Activated CD8-positive, alpha-beta memory T cell treated with anti-CD3 and anti-CD28 coated beads for 1 hour (primary cell): ENCODE results near the gene FBXO34.

Experiments used
- DNase-seq, 2 donors: peaks; one replicate each; pipeline ENCODE4 v3.0.0-alpha.2; 2020; ENCODE audit warnings: low read depth in 1 of 2; ENCODE audit errors: extremely low read depth in 1 of 2

The FBXO34 gene

DNA sequence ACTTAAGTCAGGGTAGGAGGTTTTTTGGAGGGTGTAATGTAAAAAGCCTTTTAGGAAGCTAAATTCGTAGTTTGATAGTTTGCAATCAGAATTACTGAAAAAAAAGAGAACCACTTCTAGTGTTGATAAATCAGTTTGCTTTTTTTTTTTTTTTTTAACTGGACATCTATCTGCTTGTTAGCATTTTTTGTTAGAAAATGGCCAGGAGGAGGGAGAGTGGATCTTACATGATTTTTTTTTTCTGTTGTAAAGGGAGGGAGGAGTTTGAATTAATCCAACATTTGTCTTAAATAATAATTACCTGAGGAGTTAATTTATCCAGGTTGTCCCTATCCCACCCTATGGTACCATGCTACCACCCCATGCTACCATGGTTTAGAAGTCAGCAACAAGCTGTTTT is 1.2 kb downstream of the FBXO34 start:
- no peak for DNase-seq

DNA sequence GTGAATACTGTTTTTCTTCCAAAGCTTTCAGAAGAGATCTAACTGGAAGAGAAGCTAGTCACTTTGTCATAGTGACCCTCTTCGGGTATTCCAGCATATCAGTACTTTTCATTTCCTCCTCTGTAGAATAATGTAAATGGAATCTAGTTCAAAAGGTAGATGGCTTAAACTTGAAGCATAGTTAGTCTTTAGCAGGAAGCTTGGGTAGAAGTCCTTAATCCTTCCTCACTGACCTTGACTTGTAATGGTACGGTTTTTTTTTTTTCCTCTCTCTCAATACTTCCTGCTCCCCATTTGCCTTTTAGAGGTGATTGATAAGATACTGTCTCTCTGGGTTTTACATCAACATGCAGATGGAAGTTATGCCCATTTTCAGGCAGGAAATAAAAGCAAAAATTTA is 1.7 kb downstream of the FBXO34 start:
- no peak for DNase-seq

DNA sequence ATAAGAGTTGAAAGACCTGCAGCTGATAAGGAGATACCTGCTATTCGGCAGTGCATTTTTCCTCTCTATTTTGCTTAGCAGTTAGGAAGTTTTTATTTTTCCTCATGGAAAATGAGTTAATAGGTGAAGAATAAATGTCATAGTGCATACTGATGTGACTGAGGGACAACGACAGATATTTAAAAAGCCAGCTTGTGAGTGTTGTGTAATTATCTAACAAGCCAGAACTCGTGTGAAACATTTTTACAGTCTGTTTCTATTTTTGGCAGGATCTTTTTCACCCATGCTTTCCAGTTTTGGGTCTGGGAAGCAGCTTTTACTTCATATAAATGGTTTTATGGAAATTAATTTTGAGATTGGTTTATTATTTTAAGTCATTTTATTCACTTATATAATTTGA is 2.9 kb downstream of the FBXO34 start:
- no peak for DNase-seq

DNA sequence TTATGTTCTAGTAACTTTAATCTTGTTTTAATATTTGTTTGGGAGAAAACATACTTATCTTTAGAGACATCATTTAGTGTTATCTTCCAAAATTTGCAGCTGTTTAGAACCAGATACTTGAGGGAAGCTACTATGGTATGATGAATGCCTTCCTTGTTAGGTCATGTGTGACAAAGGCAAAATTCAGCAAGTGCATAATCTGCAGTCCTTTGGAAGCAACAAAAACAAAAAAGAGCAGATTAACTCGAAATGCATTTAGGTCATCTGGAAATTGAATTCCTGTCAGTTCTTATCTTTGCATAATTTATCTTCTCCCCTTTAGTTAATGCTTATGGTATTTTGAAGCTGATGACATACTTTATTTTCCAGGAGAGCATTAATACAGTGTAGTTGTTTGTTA is 3.5 kb downstream of the FBXO34 start:
- DNase-seq, result no peak

DNA sequence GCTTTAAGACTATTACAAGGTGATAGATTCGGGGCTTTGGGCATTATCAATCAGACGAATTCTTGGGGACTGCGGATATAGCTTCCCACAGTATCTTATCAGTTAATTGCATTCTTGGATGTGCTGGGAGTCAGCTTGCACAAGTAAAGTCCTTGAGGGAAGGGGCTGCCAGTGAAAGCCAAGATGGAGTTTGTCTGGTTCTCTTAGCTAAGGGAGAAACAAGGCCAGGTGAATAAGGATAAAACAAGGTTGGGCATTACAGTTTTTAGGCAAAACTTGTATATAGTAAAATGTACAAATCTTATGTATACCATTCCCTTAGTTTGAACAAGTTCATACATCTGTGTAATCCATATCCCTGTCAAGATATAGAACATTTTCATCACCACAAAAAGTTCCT is 5.5 kb downstream of the FBXO34 start:
- DNase-seq, result no peak

DNA sequence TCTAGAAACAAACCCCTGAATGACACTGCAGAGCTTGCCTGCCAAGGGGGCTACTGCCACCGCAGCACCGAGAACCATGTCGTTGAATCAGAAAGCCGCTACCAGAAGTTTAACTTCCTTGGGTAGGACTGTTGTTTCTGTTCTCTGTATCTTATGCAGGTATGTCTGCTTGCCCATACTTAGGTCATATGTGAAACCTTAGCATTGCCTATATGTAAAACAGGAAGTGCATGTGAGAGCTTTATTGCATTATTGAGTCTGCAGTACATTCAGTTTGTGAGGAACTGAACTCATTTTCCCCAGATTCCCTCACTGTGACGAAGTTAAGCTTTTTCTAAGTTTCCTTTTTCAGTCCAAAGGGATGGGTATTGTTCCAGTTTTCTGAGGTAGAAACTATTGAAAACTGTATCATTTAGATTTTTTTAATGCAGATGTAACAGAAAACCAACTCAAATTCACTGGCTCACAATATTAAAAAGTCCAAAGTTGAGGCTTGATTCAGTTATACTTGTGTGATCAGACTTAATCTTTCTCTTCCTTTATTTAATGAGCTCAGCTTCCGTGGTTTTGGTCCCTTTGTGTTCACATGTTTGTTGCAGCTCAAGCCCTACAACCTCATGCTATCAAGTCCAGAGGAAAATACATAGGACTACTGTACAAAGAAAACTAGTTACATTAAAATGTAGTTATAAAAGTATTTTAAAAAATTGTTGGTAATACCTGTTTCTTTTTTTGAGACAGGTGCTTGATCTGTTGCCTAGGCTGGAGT is 6.9 kb downstream of the FBXO34 start:
- DNase-seq, result no peak

DNA sequence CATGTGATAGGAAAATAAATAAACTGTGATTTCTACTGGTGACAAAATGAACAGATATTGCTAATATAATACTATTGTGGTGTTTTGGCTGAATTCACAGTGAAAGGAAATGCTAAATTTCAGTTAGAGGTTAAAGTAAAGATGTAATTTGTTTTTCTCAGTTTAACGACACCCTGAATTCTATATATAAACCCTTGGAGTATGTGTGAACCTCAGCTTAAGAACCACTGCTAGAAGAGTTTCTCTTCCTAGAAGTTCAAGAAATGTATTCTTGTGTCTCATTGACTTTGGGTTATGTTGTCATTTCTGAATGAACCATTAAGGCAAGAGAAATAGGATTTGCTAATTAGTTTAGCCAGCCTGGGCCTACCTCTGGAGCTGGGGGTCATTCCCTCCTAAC is 8.2 kb downstream of the FBXO34 start:
- DNase-seq, result no peak

DNA sequence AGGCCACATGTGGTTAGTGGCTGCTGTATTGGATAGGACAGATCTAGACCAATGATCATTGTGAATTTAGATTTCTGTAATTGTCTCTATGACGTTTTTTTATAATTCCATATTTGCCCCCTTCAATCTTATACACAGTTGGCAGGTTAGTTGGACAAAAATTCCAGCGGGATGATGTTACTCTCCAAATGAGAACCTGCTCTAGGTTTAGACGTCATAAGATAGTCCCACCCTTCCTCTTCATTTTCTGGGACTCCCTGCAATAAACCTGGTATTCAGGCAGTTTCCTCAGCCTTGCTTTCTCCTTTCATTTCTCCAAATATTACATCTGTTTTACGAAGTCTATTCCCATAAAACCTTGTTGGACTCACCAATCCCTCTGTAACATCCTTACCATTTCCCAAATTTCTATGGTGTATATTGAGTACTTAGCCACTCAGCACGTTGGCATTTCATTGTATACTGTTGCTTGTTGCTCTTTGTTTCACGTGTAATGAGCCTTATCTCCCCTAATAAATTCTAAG is 10.2 kb downstream of the FBXO34 start:
- no peak for DNase-seq

DNA sequence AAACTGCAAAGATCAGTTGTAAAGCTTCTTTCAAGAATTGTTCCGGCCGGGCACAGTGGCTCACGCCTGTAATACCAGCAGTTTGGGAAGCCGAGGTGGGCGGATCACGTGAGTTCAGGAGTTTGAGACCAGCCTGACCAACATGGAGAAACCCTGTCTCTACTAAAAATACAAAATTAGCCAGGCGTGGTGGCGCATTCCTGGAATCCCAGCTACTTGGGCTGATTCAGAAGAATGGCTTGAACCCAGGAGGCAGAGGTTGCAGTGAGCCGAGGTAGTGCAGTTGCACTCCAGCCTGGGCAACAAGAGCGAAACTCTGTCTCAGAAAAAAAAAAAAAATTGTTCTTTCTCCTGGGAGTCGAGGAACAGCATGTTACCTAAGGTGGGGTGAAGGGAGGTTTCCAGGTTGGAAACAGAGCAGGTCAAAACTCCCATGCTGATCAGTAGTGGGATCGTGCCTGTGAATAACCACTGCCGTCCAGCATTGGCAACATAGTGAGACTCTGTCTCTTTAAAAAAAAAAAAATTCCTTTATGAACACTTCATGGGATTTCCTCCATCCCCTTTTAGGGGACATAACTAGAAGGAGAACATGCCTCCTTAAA is 13.9 kb downstream of the FBXO34 start:
- no peak for DNase-seq

DNA sequence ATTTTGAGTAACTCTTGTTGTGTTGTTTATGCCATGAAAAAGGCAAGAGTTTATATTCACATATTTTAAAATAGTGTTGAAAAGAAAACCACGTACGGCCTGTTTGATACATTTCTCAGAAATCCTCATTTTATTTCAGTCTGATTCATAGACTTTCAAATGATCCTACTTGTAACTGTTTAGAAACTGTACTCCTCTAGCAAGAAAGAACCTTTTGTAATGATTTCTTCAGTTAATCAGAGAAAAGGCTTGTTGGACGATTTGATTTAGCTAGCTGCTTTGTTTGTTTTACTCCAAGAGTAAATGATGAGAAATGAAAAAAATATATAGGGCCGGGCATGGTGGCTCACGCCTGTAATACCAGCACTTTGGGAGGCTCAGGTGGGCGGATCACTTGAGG is 17.2 kb downstream of the FBXO34 start:
- DNase-seq, result no peak

DNA sequence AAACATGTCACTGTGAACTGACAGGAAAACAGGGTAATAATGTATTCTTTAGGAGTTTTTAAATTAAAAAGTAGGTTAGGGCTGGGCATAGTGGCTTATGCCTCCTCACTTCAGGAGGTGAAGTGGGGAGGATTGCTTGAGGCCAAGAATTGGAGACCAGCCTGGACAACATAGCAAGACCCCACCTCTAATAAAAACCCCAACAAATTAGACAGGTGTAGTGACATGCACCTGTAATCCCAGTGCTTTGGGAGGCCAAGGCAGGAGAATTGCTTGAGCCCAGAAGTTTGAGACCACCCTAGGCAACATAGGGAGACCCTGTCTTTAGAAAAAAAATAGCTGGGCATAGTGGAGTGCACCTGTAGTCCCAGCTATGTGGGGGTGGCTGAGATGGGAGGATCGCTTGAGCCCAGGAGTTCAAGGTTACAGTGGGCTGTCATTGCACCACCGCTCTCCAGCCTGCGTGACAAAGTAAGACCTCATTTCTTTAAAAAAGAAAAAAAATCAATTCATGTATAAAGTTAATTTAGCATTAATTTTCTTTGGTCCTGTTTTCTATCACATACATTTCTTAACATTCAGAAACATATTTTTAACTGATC is 20.4 kb downstream of the FBXO34 start:
- DNase-seq, result no peak

DNA sequence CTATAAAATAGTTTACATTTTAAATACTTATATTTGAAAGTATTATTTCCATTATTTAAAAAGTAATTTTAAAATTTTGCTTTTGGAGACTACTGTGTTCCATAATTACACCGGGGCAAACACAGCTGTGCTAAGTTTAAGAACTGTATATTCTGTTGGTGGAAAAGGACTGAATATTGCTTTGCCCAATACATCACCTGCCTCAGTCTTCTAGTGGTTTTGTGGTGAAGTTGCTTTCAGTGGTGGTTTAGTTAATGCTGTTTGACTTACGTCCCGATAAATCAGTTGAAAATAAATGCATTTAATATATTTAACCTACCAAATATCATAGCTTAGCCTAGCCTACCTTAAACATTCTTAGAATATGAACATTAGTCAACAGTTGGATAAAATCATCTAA is 23.4 kb downstream of the FBXO34 start:
- DNase-seq, result no peak

DNA sequence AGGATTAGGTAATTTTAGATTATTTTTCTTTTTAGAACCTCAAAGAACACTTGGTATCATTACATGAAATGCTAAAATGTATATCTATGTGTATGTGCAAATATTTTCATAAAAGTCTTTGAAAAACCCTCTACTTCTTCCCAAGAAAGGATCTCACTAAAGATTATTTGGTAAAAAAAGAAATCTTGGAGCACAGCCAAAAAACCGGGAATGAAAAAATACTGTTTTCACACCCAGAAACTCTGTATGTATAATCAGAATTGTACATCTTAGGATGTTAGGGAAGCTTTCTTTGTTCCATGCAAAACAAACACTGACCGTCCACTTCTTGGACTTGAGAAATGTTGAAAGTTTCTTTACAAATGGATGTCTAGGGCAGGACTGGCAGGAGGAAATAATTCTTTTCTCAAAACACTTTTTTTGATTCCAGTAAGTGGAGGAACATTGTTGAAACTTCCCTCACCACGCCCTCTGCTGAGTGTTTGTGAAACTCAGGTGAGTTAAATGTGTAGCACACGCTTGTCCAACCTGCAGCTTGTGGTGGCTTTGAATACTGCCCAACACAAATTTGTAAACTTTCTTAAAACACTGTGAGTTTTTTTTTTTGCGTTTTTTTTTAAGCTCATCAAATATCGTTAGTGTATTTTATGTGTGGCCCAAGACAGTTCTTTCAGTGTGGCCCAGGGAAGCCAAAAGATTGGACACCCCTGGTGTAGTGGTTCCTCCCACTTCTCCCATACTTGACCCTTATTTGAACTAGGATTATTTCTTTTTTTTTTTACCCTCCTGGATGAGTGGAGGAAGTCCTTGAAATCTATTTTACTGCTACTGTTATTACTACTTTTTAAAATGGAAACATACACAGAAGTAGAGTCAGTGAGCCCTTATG is 26.6 kb downstream of the FBXO34 start:
- DNase-seq, result no peak

DNA sequence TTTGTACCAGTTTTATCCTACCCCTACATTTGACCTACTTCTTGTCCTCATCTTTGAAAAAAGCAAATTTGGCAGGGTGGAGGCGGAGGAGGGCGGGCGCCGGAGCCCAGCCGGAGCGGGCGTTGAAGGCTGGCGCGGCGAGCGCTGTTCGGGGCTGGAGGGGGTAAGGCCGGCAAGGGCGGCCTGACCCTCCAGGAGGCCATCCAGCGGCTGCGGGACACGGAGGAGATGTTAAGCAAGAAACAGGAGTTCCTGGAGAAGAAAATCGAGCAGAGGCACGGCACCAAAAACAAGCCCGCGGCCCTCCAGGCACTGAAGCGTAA is 27.2 kb downstream of the FBXO34 start:
- DNase-seq, result no peak

DNA sequence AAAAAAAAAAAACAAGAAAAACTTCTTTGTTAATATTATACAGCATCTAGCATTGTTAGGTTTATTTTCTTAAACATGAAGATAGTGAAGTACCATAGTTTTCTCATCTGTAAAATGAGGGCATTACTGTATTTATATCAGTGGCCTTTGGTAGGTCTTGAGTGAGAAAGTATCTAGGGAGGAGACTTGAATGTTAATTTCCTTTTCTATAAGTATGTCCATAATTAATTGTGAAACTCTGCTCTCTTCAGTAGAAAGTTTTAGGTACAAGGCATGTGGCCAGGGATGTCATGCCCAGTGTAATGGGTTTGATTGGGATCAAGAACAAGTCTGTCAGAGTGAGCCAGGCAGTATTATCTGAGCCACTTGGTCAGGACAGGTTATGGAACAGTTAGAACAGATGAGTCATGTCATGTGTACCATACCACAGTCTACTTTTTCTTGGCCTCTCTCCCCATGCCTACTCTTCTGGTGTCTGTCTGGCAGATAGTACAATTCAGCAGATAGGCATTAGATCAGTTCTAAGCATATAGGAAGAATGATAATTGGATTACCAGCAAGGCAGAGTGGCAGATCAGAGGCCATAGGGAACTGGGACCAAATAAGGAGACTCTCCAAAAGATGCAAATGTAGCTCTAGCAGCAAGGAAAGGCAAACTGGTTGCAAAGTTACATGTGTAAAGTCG is 30.4 kb downstream of the FBXO34 start:
- DNase-seq, result no peak

DNA sequence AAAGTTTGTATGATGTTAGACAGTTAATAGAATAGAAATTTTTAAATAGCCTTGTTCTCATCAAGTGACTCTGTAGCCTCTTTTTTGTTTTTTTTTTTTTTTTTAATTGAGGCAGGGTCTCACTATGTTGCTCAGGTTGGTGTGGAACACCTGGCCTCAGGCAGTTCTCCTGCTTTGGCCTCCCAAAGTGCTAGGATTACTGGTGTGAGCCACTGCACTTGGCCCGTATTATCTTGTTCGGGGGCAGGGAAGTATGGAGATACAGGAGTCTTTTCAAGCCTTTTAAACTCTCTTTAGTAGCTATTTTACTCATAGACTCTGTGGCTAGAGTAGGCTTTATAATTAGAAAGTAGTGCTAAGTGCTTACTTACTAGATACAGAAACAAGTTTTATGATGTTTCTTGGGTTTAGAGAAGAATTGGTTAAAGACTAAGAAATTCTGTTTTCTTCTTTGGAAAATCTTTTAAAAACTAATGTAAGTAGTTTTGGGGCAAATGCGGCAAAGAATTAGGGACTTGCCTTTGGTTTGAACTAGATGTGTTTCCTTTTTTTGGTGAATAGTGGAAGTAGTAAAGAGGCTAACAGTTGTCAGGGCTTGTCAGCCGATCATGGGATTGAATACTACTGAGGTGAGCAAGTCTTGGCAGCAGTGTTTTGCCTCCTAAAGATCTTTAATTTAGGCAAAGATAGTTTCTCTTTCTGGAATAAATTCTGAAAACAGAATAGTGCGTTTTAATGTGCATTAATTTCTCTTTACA is 31.3 kb downstream of the FBXO34 start:
- no peak for DNase-seq

DNA sequence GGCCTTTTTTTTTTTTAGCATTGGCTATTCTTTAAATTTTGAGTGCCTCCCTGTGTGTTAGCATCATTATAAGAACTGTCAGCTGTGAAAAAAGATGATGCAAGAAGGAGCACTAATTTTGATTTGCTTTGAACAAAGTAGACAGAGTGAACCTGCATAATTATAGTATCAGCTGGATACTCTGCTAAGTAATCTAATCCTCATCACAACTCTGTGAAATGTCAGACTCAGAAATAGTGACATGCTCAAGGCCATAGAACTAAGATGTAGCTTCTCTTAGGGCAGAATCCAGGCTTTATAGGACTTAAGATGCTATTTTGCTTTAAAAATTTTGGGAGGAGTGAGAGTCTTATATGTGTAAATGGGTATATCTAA is 31.9 kb downstream of the FBXO34 start:
- DNase-seq, result no peak

DNA sequence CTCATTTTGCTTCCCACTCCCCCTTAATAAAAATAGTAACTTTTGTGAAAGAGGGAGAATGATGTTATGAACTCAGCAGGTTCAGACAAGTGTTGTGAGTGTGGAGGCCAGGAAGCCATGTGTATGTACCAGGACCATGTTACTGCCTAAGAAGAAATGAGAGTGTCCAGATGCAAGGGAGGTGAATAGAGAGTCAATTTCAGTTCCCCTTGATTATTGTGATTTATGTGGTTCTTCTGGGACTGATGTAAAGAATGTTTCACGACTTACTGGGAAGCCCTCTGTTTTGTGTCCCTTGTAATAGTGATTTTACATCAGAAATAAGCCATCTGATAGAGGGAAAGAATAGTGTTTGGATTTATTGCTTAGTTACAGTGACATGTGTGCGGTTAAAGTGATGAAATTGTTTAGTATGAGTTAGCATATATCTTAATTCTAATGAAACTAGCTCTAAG is 32.5 kb downstream of the FBXO34 start:
- no peak for DNase-seq

DNA sequence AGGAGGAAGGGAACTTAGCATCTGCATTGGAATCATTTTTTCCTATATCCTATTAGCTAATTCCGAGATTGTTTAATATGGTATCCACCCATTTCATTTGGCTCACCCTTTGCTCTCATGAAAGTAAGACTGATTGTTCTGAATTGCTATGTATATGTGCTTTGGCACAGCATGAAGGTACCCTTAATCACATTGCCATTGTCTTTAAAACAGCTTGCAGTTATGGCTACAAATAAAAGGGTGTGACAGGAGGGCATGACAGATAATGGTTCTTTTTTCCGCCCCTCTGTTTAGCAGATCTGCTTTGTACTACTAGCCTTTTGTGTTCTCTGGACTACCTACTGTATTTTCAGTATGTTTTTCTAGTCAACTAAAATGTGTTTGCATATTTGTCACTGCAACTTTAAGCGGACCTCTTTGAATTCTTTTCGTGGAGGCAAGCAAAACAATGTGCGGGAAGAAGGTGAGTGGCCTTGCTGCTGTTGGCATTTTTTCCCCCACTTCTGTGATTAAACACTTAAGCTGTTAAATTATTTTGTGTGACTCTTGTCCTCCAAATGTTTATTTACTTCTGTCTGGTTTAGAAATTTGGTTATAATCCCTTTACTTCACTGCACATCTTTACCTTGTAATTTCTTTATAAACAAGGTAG is 35.8 kb downstream of the FBXO34 start:
- DNase-seq, result no peak

DNA sequence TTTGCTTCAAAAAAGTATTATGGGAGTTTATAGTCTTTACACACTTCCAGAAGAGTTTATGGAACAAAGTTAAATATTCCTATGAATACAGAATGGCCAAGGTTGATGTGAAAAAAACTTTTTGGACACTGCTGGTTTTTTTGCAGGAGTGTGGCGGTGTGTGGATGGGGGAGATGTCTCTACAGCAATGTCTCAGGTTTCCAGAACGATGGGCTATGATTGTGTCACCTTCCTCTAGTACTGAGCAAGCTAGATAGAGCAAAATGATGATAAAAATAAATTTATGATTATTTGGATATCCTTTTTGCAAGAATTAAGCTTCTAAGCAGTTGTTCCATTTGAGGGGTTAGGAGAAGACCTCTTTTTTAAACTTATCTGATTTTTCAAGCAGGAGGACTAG is 37.9 kb downstream of the FBXO34 start:
- DNase-seq, result no peak
